ENCODE measurements around the gene EIF4E. TPM values are rescaled to one million over a fixed set of nuclear protein-coding genes. Genes with fewer than 3 reads are reported as not detected.

The EIF4E gene
- total and polyA plus RNA-seq, 4 donors = 10.4 to 121 (median 57.8) TPM

GRCh38 chr4:98946359-98946758 is 17.4 kb upstream of the EIF4E start:
- DNase-seq (no peak), ATAC-seq (ENCODE audit: insufficient read depth, low FRiP score) (no peak)
- no peaks in the 10 kb centered on the region for H3K4me1 ChIP-seq (ENCODE audit: control insufficient read depth in 5 of 5, insufficient read depth in 5 of 5, low read length in 5 of 5)
- TF ChIP-seq CTCF (IDR thresholded peaks at IDR 0.05; ENCODE audit: control extremely low read depth, extremely low read depth) = no peak
- no peaks in the 10 kb centered on the region for H3K9me3 ChIP-seq (ENCODE audit: control insufficient read depth in 4 of 4, insufficient read depth in 3 of 4, low read length in 3 of 4)
- WGBS, 2 donors = 88 to 94% methylated on average over 1 of the region's 1 CpG
- H3K9ac ChIP-seq (ENCODE audit: insufficient read depth in 1 of 2, low read length in 2 of 2) = no peak overlapping the region
- H3K4me3 ChIP-seq = no peak overlapping the region
- H3K27ac ChIP-seq (ENCODE audit: low read depth in 1 of 2, low read length in 1 of 2) = no peak overlapping the region
- no peaks in the 10 kb centered on the region for H3K36me3 ChIP-seq (ENCODE audit: control insufficient read depth in 4 of 4, insufficient read depth in 4 of 4, low read length in 4 of 4)
- no peaks in the 10 kb centered on the region for H3K27me3 ChIP-seq (ENCODE audit: control insufficient read depth in 3 of 3, insufficient read depth in 3 of 3, low read length in 2 of 3)

- no peak for TF ChIP-seq CTCF (IDR thresholded peaks at IDR 0.05; ENCODE audit: control extremely low read depth, extremely low read depth)
- WGBS, 2 donors = 84 to 96% methylated on average over 2 of the region's 2 CpGs
- ATAC-seq (ENCODE audit: insufficient read depth, low FRiP score) = no peak
Measured at GRCh38 chr4:98945297-98945850, 16.4 kb upstream of the EIF4E start.

GRCh38 chr4:98939892-98940298 is 11.0 kb upstream of the EIF4E start:
- H3K4me3 ChIP-seq = no peak overlapping the region
- no peaks in the 10 kb centered on the region for H3K36me3 ChIP-seq (ENCODE audit: control insufficient read depth in 4 of 4, insufficient read depth in 4 of 4, low read length in 4 of 4)
- H3K4me1 ChIP-seq (ENCODE audit: control insufficient read depth in 5 of 5, insufficient read depth in 5 of 5, low read length in 5 of 5) = no peaks in the 10 kb centered on the region
- no peak overlapping the region for H3K9ac ChIP-seq (ENCODE audit: insufficient read depth in 1 of 2, low read length in 2 of 2)
- no peaks in the 10 kb centered on the region for H3K9me3 ChIP-seq (ENCODE audit: control insufficient read depth in 4 of 4, insufficient read depth in 3 of 4, low read length in 3 of 4)
- H3K27me3 ChIP-seq (ENCODE audit: control insufficient read depth in 3 of 3, insufficient read depth in 3 of 3, low read length in 2 of 3) = no peaks in the 10 kb centered on the region
- TF ChIP-seq CTCF (IDR thresholded peaks at IDR 0.05; ENCODE audit: control extremely low read depth, extremely low read depth) = peak; percentile 40
- H3K27ac ChIP-seq (ENCODE audit: low read depth in 1 of 2, low read length in 1 of 2) = no peak overlapping the region
- ATAC-seq (ENCODE audit: insufficient read depth, low FRiP score) (no peak), DNase-seq (peak; percentile 24 to 80 (median 77))
- 32 to 41% methylated on average over 2 of the region's 2 CpGs for WGBS, 2 donors

More at GRCh38 chr4:98945297-98945850, 16.4 kb upstream of the EIF4E start:
- Histone ChIP-seq H3K9me3 (ENCODE audit: control insufficient read depth in 4 of 4, insufficient read depth in 3 of 4, low read length in 3 of 4) (no peaks in the 10 kb centered on the region), H3K4me3 (no peak overlapping the region), H3K4me1 (ENCODE audit: control insufficient read depth in 5 of 5, insufficient read depth in 5 of 5, low read length in 5 of 5) (no peaks in the 10 kb centered on the region), H3K27me3 (ENCODE audit: control insufficient read depth in 3 of 3, insufficient read depth in 3 of 3, low read length in 2 of 3) (no peaks in the 10 kb centered on the region), H3K9ac (ENCODE audit: insufficient read depth in 1 of 2, low read length in 2 of 2) (no peak overlapping the region), H3K36me3 (ENCODE audit: control insufficient read depth in 4 of 4, insufficient read depth in 4 of 4, low read length in 4 of 4) (no peaks in the 10 kb centered on the region), H3K27ac (ENCODE audit: low read depth in 1 of 2, low read length in 1 of 2) (no peak overlapping the region)
- DNase-seq = no peak

GRCh38 chr4:98939438-98939837 is 10.5 kb upstream of the EIF4E start:
- Histone ChIP-seq H3K27me3 (ENCODE audit: control insufficient read depth in 3 of 3, insufficient read depth in 3 of 3, low read length in 2 of 3) (no peaks in the 10 kb centered on the region), H3K9me3 (ENCODE audit: control insufficient read depth in 4 of 4, insufficient read depth in 3 of 4, low read length in 3 of 4) (no peaks in the 10 kb centered on the region), H3K4me1 (ENCODE audit: control insufficient read depth in 5 of 5, insufficient read depth in 5 of 5, low read length in 5 of 5) (no peaks in the 10 kb centered on the region), H3K9ac (ENCODE audit: insufficient read depth in 1 of 2, low read length in 2 of 2) (no peak overlapping the region), H3K27ac (ENCODE audit: low read depth in 1 of 2, low read length in 1 of 2) (no peak overlapping the region), H3K36me3 (ENCODE audit: control insufficient read depth in 4 of 4, insufficient read depth in 4 of 4, low read length in 4 of 4) (no peaks in the 10 kb centered on the region), H3K4me3 (no peak overlapping the region)
- no peak for DNase-seq
- no peak for ATAC-seq (ENCODE audit: insufficient read depth, low FRiP score)
- TF ChIP-seq CTCF (IDR thresholded peaks at IDR 0.05; ENCODE audit: control extremely low read depth, extremely low read depth) = no peak
- 83 to 90% methylated on average over 1 of the region's 1 CpG for WGBS, 2 donors
